BE2C (cell line): Measurements from ENCODE around the gene RFFL.

ENCODE experiments used
- DNase-seq: peaks from one replicate; pipeline ENCODE4 v3.0.0-alpha.2; 2020
- H3K27me3 ChIP-seq: fragments of 250-450 bp; sonication (Bioruptor Pico); 2 replicates; pipeline ENCODE4 v1.5.1; 2020; ENCODE audit warnings: mild to moderate bottlenecking
- H3K36me3 ChIP-seq: fragments of 250-450 bp; sonication (Bioruptor Pico); 2 replicates; pipeline ENCODE4 v1.5.1; 2020; ENCODE audit warnings: mild to moderate bottlenecking
- H3K4me1 ChIP-seq: fragments of 250-450 bp; sonication (Bioruptor Pico); 2 replicates; pipeline ENCODE4 v1.5.1; 2020
- H3K4me3 ChIP-seq: 2 replicates; pipeline ENCODE4 v1.5.1; 2011; ENCODE audit warnings: low read depth, low read length
- H3K9me3 ChIP-seq: fragments of 250-450 bp; sonication (Bioruptor Pico); 2 replicates; pipeline ENCODE4 v1.5.1; 2020
- TF ChIP-seq, protein P1 (sequence below): IDR thresholded peaks from 2 replicates; pipeline ENCODE4 v1.5.1; 2012; ENCODE audit warnings: mild to moderate bottlenecking, low read depth, low read length

RFFL gene

DNA sequence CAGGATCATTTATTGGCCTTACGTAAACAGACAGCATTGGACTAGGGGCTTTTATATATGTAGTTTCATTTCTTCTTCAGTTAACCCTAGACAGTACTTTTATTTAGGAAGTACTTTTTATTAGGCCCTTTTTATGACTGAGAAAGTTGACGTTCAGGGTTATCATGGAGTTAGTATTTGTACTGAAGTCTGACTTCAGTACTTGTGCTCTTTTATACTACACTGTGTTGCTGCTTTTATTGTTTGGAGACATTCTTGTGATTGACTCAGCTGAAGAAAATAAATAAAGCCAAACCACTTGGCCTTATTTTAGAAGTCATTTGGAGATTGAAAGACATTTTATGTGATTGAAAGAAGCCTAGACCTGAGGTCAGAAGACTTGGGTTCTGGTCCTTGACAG lies 76.3 kb downstream of the RFFL start:
- Histone ChIP-seq H3K27me3 (no peaks in the 10 kb centered on the region), H3K36me3 (peaks cover 85% of the 10 kb centered on the region), H3K9me3 (no peaks in the 10 kb centered on the region), H3K4me1 (no peaks in the 10 kb centered on the region; the same call in 1 of the 2 replicates), H3K4me3 (no peak overlapping the region)
- DNase-seq: no peak
- TF ChIP-seq, protein P1, sequence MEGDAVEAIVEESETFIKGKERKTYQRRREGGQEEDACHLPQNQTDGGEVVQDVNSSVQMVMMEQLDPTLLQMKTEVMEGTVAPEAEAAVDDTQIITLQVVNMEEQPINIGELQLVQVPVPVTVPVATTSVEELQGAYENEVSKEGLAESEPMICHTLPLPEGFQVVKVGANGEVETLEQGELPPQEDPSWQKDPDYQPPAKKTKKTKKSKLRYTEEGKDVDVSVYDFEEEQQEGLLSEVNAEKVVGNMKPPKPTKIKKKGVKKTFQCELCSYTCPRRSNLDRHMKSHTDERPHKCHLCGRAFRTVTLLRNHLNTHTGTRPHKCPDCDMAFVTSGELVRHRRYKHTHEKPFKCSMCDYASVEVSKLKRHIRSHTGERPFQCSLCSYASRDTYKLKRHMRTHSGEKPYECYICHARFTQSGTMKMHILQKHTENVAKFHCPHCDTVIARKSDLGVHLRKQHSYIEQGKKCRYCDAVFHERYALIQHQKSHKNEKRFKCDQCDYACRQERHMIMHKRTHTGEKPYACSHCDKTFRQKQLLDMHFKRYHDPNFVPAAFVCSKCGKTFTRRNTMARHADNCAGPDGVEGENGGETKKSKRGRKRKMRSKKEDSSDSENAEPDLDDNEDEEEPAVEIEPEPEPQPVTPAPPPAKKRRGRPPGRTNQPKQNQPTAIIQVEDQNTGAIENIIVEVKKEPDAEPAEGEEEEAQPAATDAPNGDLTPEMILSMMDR: no peak

DNA sequence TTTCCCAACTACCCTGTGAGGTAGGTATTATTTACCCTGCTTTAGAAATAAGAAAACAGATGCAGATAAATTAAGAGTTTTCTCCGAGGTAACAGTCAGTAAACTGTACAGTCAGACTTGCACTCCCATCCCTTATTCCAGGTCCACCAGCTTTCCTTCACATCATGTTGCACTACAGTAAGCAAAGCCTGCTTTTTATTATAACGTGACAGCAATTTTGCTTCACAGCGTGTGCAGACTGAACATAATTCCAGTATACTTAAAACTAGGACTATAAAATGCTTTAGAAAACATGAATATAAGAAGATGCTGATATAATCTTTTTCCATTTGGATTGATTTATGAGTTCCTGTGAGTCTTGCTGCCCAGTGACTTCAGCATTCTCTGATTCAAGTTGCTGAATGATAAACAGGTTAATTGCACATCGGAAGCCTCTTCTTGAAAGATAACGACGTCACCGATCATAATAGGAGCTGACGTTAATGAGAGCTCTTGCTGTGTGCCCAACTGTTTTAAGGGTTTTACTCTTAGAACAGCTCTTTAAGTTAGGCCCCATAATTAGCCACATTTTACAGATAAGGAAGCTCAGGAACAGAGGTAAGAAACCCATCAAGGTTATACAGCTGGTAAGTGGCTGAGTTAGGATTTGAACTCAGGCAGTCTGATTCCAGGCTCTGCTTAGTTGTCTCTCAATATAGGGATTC lies 81.8 kb downstream of the RFFL start:
- DNase-seq: no peak
- H3K27me3 ChIP-seq: no peaks in the 10 kb centered on the region
- peaks cover 7% of the 10 kb centered on the region for H3K4me1 ChIP-seq
- peaks cover 34% of the 10 kb centered on the region for H3K36me3 ChIP-seq
- no peaks in the 10 kb centered on the region for H3K9me3 ChIP-seq
- peak overlapping the region; percentile 79 for H3K4me3 ChIP-seq
- TF ChIP-seq, protein P1: no peak

DNA sequence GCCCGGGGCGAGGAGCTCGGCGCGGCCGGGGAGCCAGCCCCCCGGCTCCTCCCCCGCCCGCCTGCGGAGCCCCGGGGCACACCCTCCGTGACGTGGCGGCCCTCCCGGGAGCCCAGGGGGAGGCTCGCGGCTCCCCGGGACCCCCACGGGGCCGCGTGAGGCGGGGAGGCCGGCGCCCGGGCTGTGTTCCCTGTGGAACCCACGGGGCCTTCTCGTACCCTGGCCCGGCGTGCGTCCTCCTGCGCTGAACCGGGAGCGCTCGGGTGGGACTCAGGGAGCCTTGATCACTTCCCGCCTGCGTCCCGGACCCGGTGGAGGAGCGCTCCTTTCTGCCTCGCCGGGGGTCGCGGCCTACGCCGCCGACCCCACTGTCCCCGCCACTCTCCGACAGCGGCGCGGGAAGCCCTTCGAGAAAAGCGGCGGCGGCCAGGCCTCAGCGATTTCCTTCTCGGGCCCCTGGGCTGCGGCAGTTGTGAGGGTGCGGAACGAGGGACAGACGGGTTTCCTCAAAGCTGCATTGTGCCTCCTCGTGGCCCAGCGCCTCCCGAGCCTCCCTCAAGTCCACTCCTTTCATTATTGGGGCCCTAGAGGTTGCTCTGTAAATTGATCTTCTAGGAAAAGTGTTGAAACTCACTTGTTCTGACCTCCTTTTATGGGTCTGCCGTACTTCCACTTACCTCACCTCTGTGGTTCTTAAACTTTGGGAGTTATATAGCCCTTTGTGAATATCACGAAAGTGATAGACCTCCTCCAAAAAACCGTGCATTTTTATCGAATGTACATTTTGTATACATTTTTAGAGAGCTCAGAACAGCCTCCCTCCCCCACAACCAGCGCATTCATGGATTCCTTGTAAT lies 82.6 kb downstream of the RFFL start:
- no peaks in the 10 kb centered on the region for H3K27me3 ChIP-seq
- H3K36me3 ChIP-seq: peaks cover 26% of the 10 kb centered on the region
- peaks cover 7% of the 10 kb centered on the region for H3K4me1 ChIP-seq
- DNase-seq: peak; percentile 81
- no peaks in the 10 kb centered on the region for H3K9me3 ChIP-seq
- TF ChIP-seq, protein P1: peak; percentile 56
- peak overlapping the region; percentile 79 for H3K4me3 ChIP-seq

DNA sequence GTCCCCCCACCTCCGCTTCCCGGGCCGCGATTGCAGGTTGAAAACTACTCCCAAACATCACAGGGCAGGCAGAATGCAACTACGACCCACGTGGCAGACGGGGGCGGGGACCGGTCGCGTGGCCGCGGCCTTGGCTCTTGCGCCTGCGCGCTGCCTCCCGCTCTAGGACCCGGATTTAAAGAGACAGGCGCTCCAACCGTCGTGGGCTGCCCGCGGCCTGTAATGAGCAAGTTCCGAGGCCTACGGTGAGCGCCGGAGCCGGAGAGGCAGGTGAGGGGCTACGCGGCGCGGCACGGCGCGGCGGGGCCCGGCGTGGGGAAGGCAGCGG lies 83.2 kb downstream of the RFFL start, which contains the start of gene LIG3:
TSS of gene LIG3 (plus strand) at position 160 of the 328 bp plus-strand sequence. CDS start 2,494 bp downstream, outside the sequence.
- Histone ChIP-seq H3K4me1 (peaks cover 7% of the 10 kb centered on the region), H3K27me3 (no peaks in the 10 kb centered on the region), H3K9me3 (no peaks in the 10 kb centered on the region), H3K36me3 (peaks cover 20% of the 10 kb centered on the region), H3K4me3 (peak within 1 kb of the TSS; percentile 79)
- DNase-seq: peak; percentile 96
- TF ChIP-seq, protein P1: no peak

DNA sequence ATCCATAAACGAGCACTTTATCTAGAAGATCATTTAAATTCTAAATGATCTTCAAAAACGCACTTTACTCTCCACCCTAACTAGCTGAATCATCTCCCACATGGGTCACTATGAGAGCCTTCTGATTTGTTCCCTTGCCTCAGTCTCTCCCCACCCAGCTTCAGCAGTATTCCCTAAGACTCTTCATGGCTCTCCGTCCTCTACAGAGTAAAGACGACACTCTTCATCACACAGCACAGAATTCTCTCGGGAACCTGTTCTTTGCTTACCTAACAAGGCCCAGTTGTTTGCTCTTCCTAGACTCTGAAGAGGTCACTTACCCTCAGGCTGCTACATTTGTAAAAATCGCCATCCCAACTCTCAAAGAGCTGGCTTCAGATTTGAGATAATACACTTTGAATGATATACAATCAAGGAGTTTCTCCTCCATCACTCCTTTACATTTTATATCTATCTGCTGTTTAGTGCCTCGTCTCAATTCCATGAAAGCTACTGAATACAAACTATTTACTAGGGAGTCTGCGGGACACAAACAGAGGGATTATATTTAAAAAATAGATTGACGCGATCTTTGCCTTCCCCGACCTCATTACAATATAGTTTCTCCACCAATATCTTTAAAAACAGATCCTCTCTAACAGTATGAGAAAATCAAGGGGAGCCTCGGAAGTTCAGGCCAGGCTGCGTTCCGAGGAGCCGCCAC lies 83.7 kb downstream of the RFFL start:
- peaks cover 7% of the 10 kb centered on the region for H3K4me1 ChIP-seq
- H3K27me3 ChIP-seq: no peaks in the 10 kb centered on the region
- H3K4me3 ChIP-seq: peak overlapping the region; percentile 79
- H3K36me3 ChIP-seq: peaks cover 15% of the 10 kb centered on the region
- no peaks in the 10 kb centered on the region for H3K9me3 ChIP-seq
- DNase-seq: no peak
- TF ChIP-seq, protein P1: no peak
